ENCODE data around the gene MICU1. TPM values are rescaled to one million over a fixed set of nuclear protein-coding genes. Genes with fewer than 3 reads are reported as not detected.

MICU1 gene
- total RNA-seq, 4 donors from 2014 or later: 21.9 to 36.2 (median 31.7) TPM

GRCh38 chr10:72323771-72324191 is 302.1 kb downstream of the MICU1 start:
- TF ChIP-seq CTCF (IDR thresholded peaks at IDR 0.05): no peak
- ATAC-seq (ENCODE audit: low FRiP score) (no peak), DNase-seq (ENCODE audit: low spot score) (no peak)

GRCh38 chr10:72323108-72323749 is 302.6 kb downstream of the MICU1 start:
- DNase-seq (ENCODE audit: low spot score) (no peak), ATAC-seq (ENCODE audit: low FRiP score) (no peak)
- no peak for TF ChIP-seq CTCF (IDR thresholded peaks at IDR 0.05)

- DNase-seq (ENCODE audit: low spot score): no peak
- no peak for TF ChIP-seq CTCF (IDR thresholded peaks at IDR 0.05)
- no peak for ATAC-seq (ENCODE audit: low FRiP score)
Observed at GRCh38 chr10:72322280-72323058, 303.4 kb downstream of the MICU1 start.

GRCh38 chr10:72322030-72322279 is 303.9 kb downstream of the MICU1 start:
- DNase-seq (ENCODE audit: low spot score) (no peak), ATAC-seq (ENCODE audit: low FRiP score) (no peak)
- no peak for TF ChIP-seq CTCF (IDR thresholded peaks at IDR 0.05)

GRCh38 chr10:72321248-72322029 is 304.4 kb downstream of the MICU1 start:
- no peak for ATAC-seq (ENCODE audit: low FRiP score)
- no peak for DNase-seq (ENCODE audit: low spot score)
- no peak for TF ChIP-seq CTCF (IDR thresholded peaks at IDR 0.05)

- DNase-seq (ENCODE audit: low spot score): no peak
- no peak for TF ChIP-seq CTCF (IDR thresholded peaks at IDR 0.05)
- ATAC-seq (ENCODE audit: low FRiP score): peak; percentile 68
Observed at GRCh38 chr10:72320676-72321247, 305.1 kb downstream of the MICU1 start.
